AML-193 (cell line): ENCODE data around the gene RAB11FIP4.

Source experiments
- DNase-seq, 2 experiments: peaks; one replicate each; lab custom pipeline; 2025; lab: John Stamatoyannopoulos, UW

Gene RAB11FIP4

GRCh38 chr17:31459716-31460115 lies 68.2 kb downstream of the RAB11FIP4 start:
- DNase-seq = no peak

- DNase-seq = no peak
Observed at GRCh38 chr17:31460226-31460721, 68.8 kb downstream of the RAB11FIP4 start.

- DNase-seq = no peak
Observed at GRCh38 chr17:31461227-31461810, 69.8 kb downstream of the RAB11FIP4 start.

GRCh38 chr17:31462261-31462660 lies 70.8 kb downstream of the RAB11FIP4 start:
- no peak for DNase-seq

GRCh38 chr17:31466096-31466760 lies 74.8 kb downstream of the RAB11FIP4 start:
- DNase-seq = no peak

- no peak for DNase-seq
Observed at GRCh38 chr17:31467502-31468256, 76.2 kb downstream of the RAB11FIP4 start.

- no peak for DNase-seq
Observed at GRCh38 chr17:31469959-31470358, 78.5 kb downstream of the RAB11FIP4 start.

- no peak for DNase-seq
Observed at GRCh38 chr17:31470592-31470991, 79.1 kb downstream of the RAB11FIP4 start.

GRCh38 chr17:31472137-31472536 lies 80.7 kb downstream of the RAB11FIP4 start:
- no peak for DNase-seq

GRCh38 chr17:31475378-31476162 lies 84.1 kb downstream of the RAB11FIP4 start:
- no peak for DNase-seq

GRCh38 chr17:31476525-31477416 lies 85.3 kb downstream of the RAB11FIP4 start:
- no peak for DNase-seq

GRCh38 chr17:31477417-31478055 lies 86.1 kb downstream of the RAB11FIP4 start:
- DNase-seq = no peak

- no peak for DNase-seq
Observed at GRCh38 chr17:31479062-31479408, 87.6 kb downstream of the RAB11FIP4 start.

GRCh38 chr17:31479524-31479923 lies 88.0 kb downstream of the RAB11FIP4 start:
- no peak for DNase-seq

- no peak for DNase-seq
Observed at GRCh38 chr17:31480067-31480466, 88.6 kb downstream of the RAB11FIP4 start.

GRCh38 chr17:31480904-31481782 lies 89.7 kb downstream of the RAB11FIP4 start:
- no peak for DNase-seq

- no peak for DNase-seq
Observed at GRCh38 chr17:31481783-31482081, 90.3 kb downstream of the RAB11FIP4 start.

GRCh38 chr17:31484821-31485220 lies 93.3 kb downstream of the RAB11FIP4 start:
- no peak for DNase-seq

GRCh38 chr17:31486351-31487062 lies 95.0 kb downstream of the RAB11FIP4 start:
- DNase-seq = no peak
